HG03575 (cell line): ENCODE data around the gene ZMIZ1.

Source experiments
- ATAC-seq: cut with Tn5 transposase; IDR thresholded peaks from one replicate; pipeline ENCODE4 v1.9.1; 2021; ENCODE audit not compliant: unreplicated experiment, insufficient number of reproducible peaks, low FRiP score; ENCODE audit errors: extremely low read depth

ZMIZ1 gene

DNA sequence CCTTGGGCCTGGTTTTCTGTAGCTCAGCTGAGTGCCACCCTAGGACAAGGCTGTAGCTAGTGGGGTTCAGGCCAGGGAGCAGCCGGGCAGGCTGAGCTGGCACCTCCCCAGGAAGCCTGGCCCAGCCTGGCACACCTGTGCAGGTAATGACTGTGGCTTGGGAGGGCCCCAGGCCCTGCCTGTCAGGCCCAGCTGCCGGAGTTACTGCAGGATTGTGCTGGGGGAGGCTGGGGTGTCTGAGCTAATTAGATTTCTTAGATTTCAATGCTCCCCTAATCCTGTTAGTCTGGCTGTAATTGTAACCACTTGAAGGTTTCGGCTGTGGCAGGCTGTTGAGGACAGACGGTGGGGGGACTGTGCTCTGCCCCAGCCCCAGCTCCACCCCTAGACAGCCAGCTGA, 6.0 kb downstream of the ZMIZ1 start:
- no peak for ATAC-seq

DNA sequence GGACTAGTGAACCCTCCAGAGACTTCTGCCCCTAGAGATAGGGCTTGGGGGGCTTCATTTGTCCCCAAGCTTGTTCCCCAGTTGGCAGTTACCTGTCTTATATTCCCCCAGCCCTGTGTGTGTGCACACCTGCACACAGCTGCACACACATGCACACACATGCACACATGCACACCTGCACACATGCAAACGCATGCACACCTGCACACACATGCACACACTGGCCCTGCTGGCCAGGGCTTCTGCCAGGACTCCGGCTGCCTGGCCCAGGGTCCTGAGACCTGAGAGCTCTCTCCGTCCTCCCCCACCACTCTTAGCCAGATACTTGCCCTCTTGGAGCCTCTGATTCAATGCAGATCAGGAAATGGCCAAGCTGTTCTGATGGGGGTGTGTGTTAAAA, 6.7 kb downstream of the ZMIZ1 start:
- no peak for ATAC-seq

DNA sequence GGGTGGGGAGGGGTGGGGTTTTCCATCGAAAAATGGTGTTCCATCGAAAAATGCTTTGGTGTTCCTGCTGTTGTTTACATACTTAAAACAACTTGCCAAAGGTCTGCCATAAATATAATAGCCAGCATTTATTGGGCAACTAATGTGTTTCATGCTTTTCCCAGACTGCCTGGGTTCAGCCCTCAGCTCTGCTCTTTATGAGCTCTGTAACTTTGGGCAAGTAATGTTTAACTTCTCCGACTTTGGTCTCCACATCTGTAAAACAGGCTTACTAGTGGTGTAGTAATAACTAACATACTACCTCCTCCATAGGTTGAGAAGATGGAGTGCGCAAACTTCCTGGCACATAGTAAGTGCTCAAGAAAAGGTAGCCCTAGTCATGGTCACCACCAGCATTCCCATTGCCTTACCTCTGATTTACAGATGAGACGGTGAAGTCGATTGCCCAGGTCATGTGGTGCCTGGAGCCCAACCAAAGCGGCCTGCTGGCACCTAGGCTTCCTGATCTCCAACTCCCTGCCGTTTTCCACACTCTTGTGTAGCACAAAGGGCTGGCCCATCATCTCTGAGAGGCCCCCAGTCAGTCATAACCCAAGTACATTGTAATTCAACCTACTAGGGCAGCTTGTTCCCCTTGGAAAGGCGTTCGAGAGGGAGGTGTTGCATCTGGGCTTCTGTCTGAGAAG, 8.9 kb downstream of the ZMIZ1 start:
- ATAC-seq = no peak

DNA sequence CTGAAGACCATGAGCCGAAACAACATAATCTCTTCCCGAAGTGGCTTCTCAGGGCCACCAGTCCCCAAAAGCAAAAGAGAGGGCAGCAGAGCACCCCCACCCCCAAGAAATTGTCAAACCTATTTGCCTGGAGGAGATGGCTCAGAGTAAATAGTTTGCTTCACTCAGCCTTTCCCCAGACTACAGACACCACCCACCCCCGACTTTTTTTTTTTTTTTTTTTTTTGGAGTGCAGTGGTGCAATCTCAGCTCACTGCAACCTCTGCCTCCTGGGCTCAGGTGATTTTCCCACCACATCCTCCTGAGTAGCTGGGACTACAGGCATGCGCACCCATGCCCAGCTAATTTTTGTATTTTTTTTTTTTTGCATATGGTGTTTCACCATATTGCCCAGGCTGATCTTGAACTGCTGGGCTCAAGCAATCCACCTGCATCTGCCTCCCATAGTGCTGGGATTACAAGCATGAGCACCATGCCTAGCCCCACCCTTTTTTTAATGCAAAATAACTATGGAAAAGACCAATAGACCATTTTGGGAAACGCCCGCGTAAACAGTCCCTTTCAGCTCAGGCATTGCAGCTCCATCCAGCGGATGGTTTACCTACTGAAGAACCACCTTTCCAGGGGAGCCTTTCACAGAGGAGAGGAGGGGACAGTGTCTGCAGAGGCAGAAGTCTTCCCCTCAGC, 9.7 kb downstream of the ZMIZ1 start:
- ATAC-seq = no peak

DNA sequence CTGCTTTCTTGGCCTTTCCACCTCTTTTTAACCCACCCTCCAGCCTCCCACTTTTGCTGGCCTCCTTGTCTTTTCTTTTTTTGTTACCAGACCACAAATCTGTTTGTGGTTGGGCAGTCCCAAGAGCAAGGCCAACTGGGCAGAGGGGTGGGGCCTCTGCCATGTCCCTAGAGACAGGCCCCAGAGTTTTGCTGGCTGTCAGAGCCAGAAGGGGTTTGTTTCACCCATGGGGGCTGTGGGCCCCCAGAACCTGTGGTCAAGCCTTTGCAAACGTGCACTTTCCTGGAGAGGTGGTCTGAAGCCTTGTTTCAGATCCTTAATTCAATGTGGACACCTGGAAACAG, 10.3 kb downstream of the ZMIZ1 start:
- ATAC-seq = no peak

DNA sequence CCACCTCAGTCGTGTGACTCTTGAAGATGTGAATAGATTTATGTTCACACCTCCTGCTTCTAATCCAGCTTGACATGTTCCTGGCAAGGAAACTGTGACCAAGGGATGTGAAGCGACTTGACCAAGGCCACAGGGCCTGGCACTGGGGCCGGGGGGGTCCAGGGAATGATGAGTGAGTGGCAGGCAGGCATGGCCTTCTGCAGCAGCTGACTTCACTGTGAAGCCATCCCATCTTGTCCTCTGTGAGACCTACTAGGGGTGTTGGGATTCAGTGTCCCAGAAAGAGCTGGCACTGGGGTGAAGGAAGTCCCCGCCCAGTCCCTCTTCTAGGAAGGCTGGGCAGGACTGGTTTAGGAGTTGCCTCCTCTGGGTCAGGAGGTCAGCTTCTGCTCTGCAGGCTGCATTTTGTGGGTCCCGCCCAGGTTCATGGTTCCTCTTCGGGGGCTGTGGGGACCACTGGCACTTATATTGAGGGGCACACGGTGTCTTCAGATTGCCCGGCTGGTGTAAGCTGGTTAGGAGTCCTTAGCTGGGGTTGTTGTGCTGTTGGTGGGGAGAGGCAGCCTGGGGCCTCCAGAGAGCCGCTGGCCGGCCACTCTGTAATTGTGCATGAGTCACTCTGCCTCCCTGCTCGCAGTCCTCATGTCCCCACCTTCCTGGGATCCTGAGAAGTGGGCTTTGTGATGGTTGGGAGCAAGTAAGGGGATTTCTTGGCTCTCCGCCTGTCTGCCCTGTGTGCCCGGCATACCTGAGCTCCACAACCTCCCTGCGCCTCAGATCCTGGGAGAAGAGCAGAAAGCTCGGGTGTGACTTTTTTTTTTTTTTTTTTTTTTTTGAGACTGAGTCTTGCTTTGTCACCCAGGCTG, 11.0 kb downstream of the ZMIZ1 start:
- ATAC-seq = no peak

DNA sequence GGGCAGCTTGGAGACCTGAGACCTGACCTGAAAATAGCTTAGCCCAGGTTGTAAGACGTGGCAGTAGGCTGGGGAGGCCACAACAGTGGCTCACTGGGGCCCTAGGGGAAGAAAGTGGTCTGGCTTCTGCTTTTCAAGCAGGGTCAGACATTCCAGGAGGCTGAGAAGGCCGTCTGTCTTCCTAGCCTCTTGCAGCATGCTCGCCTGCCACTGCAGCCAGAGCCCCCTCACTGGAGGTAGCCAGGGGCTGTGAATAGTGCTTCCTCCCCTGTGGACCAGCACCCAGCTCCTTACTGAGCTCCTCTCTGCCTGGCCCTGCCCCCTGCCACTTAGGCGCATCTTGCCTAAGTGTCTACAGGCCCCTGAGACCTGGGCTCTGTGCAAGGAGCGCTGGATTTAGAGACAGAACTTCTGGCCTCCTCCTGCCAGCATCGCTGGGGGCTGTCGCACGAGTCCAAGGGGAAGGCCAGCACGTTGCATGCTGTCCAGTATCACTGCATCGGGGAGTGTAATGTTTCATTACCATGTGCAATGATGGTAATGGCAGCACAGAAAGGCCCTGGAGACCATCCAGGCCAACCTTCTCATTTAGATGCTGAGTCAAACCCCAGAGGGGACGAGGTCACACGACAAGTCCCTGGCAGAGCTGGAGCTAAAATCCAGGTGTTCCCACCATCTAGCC, 12.7 kb downstream of the ZMIZ1 start:
- no peak for ATAC-seq

DNA sequence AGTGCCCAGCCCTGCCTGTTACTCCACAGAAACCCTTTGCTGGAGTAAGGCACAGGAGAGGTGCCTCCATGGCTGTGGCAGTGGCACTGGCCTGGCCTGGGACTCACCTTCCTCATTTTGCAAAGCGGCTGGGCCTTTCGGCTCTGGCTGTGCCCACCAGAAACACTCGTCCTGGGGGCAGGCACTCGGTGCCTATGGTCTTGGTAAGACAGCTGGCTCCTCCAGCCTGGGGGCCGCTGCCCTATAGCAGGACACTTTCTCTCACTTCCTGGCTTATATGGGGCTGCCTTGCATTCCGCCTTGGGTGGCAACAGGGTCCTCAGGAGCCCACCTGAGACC, 13.2 kb downstream of the ZMIZ1 start:
- no peak for ATAC-seq

DNA sequence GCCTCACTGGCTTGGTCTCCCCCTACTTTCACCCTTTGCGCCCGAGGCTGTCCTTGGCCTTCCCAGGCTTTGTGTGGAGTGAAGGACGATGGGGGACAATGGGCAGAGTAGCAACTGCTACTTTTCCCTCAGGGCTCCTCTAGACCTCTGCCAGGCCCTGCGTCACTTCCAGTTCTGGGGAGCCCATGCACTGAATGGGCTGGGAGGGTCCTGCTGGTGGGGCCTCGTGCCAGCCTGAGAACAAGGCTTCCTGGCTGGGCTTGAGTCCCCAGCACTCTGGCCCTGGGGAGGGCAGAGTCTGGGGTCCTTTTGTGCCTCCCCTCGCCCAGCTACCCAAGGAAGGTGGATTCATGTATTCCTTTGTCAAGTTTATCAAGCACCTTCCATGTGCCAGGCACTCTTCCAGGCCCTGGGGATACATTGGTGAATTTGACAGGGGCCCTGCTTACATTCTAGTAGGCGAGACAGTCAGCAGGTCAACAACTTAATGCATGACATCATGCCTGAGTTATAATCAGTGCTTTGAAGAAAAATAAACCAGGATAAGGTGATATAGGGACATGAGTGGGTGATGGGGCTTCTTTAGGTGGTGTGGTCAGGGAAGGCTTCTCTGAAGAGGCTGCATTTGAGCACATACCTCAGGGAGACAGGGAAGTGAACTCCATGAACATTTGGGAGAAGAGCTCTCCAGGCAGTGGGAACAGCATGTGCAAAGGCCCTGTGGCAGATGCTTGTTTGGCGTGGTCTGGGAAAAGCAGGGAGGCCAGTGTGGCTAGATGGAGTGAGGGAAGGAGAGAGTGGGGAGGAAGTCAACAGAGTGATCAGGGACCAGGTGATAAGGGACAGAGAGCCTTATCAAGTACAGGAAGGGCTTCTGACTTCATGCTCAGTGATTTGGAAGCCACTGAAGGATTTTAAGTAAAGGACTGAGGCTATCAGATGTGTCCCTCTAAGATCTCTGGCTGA, 14.1 kb downstream of the ZMIZ1 start:
- no peak for ATAC-seq

DNA sequence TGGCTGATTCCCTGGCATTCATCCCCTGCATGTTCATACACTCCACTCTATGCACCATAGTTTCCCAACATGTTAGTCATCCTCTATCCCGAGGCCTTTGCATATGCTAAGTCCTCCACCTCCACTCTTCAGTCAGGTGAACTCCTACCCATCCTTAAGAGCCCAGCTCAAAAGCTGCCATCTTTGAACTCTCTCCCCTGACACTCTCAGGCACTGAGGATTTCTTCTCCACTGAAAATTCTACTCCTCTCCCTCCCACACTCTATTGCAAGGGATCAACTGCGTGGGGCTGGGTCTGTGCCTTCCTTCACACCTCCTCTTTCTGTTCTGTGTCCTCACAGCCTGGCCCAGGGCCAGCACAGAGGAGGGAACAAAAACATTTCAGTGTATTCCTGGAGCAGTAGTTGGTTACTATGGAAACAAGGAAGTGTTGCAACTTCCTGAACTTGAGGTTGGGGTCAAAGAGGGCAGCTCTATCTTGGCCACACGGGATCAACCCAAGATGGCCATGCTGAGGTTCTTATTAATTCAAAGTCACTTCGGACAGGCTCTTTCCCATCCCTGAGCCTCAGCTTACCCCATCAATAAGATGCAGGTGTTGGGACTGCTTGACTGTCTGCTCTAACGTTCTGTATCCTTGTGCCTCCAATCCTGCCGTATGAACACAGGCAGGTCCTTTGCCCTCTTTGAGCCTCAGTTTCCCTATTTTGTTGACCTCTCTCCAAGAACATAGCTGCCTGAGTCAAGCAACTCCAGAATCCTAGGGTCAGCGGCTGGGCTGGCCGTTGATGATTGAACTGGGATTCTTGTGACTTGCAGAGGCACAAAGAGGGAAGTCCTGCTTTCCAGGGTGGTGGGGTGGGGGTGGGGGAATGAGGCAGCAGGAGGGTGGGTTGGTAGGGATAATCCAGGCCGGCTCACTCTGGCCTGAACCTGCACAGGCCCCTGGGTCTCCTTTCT, 15.5 kb downstream of the ZMIZ1 start:
- no peak for ATAC-seq

DNA sequence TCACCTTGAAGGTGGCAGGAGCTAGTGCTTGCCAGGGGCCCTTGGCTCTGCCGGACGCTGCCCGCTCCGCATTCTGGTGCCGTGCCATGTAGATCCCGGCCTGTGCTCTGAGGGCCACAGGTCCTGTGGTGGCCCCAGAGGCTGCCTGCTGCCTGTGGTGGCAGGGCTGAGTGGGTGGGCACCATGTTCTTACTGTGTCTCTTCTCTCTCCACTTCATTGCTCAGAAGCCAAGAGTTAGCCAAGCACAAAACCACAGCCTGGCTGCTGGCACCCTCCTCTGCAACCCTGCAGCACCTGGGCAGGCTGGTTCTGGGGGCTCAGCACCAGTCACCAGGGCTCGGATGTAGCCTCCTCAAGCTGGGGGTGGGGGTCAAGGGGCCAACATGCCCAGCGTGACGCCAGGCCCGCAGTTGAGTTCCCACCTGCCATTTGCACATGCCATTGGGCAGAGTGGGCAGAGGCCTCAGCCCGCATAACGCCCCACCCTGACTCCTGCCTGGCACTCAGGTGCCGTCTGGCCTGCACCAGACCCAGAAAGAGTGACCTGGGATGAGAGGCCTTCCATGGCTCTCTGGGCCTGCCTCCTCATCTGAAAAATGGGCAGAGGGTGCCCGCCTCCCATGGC, 16.3 kb downstream of the ZMIZ1 start:
- ATAC-seq = no peak

DNA sequence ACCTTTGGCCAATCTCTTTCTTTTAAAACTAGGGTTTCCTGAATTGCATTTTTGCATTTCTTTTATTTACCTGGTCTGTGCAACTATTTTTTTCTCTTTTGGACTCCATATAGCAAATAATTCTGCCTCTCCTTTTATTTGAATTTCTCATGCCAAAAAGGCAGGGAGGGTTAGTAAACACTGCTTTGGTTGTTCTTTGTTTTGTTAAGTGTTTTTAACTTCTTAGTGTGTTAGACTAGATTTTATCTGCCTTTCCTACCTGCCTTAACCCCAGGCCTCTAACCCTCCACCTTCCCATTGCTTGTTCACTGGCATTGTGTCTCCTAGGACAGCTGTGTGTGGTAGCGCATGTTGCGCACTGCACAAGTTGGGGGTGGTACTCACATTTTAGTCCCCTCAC, 18.1 kb downstream of the ZMIZ1 start:
- no peak for ATAC-seq

DNA sequence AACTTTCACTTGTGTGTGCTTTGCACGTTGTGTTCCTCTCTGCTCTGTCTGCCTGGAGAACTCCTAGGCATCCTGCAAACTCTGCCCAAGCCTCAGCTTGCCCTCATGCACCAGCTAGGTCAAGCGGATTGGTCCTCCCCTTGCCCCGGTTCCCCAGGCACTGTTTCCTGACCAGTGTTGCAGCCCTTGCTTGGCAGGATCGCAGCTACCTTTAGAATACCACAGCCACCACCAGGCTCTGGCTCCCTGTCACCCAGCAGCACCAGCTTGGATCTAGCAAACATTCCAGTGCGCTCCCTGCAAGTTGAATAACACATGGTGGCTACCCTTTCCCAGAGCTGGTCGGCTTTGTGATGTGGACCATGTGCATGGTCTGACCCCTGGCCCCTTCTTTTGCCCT, 19.0 kb downstream of the ZMIZ1 start:
- ATAC-seq = no peak

DNA sequence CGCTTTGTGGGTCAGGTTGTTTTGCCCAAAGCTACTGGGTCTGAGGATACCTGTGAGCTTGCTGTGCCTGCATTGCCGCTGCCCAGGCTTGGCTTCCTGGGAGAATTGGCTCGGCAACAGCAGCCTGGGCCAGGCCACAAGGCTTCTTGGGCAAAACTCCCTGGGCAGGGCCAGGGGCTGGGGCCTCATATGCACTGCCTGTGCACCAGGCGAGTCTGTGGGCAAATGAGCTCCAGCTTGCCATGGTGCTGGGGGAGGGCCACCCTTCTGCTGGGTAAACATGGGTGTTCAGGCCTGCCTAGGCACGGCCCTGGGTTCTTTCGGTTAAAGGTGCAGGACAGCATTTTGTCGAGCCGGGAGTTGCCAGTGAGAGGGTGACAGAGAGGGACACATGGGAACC, 19.4 kb downstream of the ZMIZ1 start:
- no peak for ATAC-seq

DNA sequence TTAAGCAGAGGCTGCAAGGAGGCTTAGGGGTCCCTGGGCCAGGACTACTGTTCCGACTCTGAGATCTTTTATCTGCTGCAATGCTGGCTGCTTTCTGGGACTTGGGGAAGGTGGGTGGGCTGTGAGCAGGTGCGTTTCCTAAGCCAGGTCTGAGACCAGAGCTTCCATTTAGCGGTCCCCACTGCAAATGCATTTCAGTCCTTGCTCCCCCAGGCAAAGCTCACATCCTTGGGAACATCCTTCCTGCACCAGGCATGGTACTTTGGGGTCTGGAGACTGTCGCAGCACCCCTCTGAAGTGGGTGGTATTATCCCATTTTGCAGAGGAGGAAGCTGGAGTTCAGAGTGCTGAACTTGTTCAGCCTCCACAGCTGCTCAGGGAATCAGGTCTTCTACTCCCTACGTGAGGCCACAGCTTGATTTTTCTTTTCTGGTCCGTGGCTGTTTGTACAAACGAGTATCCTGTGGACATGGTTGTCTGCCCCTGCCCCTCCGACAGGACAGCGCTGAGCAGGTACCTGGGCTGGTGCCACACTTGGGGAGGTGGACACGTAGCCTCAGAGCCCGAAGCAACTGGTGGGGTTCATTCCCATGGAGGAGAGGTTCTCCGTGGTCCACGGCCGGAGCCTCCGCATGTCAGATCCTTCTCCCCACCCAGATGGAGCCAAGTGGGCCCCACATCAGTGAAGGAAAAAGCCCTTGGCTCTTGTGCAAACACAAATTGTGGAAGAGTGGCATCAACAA, 20.0 kb downstream of the ZMIZ1 start:
- no peak for ATAC-seq

DNA sequence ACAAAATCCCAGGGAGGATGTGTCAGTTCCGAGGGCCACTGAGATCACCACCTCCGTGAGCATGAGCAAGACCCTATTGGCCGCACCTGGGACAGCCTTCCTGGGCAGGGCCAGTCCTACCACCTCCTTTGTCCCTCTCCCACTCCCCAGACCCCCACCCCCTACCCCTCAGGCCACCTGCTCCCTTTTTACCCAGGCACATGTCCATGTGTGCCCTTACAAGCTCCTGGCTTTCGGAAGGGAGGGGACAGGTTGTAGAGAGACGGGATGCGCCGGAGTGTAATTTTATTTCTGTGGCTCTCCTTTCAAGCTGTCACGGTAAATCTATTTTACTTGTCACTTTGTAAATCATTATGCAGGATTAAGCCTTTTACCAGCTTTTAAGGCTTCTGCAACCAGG, 20.9 kb downstream of the ZMIZ1 start:
- ATAC-seq = no peak
